ENCODE measurements around the gene MBOAT7.

The MBOAT7 gene

GRCh38 chr19:54151362-54152035, 37.9 kb downstream of the MBOAT7 start:
- no peak for TF ChIP-seq CTCF (IDR thresholded peaks at IDR 0.05; ENCODE audit: control extremely low read depth, extremely low read depth, low read depth, missing control alignments)
- ChIA-PET POLR2A (interaction anchor here (1.9 kb wide), 1 partner anchor 14 kb away, joined by 7 read pairs; the partner anchor contains the start of gene CNOT3), CTCF (interaction anchor here (3.0 kb wide), 1 partner anchor 17 kb away, joined by 9 read pairs; no protein-coding TSS in a partner anchor)
- no peak for DNase-seq (ENCODE audit: extremely low spot score)

GRCh38 chr19:54149021-54149812, 40.2 kb downstream of the MBOAT7 start:
- CTCF ChIA-PET = interaction anchor here (1.3 to 3.0 kb wide), 2 partner anchors 12 to 19 kb away, joined by 3 to 9 read pairs; no protein-coding TSS in a partner anchor
- no peak for TF ChIP-seq CTCF (IDR thresholded peaks at IDR 0.05; ENCODE audit: control extremely low read depth, extremely low read depth, low read depth, missing control alignments)
- POLR2A ChIA-PET = interaction anchor here (0.6 to 1.3 kb wide), 2 partner anchors 9 to 12 kb away, joined by 5 to 6 read pairs; no protein-coding TSS in a partner anchor
- DNase-seq (ENCODE audit: extremely low spot score) = no peak

GRCh38 chr19:54148158-54148557, 41.2 kb downstream of the MBOAT7 start:
- POLR2A ChIA-PET = interaction anchor here (1.3 kb wide), 1 partner anchor 11 kb away, joined by 5 read pairs; no protein-coding TSS in a partner anchor
- no peak for TF ChIP-seq CTCF (IDR thresholded peaks at IDR 0.05; ENCODE audit: control extremely low read depth, extremely low read depth, low read depth, missing control alignments)
- no peak for DNase-seq (ENCODE audit: extremely low spot score)
- CTCF ChIA-PET = no interaction called here

- CTCF ChIA-PET = no interaction called here
- no peak for DNase-seq (ENCODE audit: extremely low spot score)
- POLR2A ChIA-PET = interaction anchor here (1.3 kb wide), 1 partner anchor 11 kb away, joined by 5 read pairs; no protein-coding TSS in a partner anchor
- no peak for TF ChIP-seq CTCF (IDR thresholded peaks at IDR 0.05; ENCODE audit: control extremely low read depth, extremely low read depth, low read depth, missing control alignments)
Observed at GRCh38 chr19:54147676-54148075, 41.7 kb downstream of the MBOAT7 start.

GRCh38 chr19:54145541-54146158, 43.7 kb downstream of the MBOAT7 start:
- no peak for DNase-seq (ENCODE audit: extremely low spot score)
- ChIA-PET CTCF (no interaction called here), POLR2A (no interaction called here)
- TF ChIP-seq CTCF (IDR thresholded peaks at IDR 0.05; ENCODE audit: control extremely low read depth, extremely low read depth, low read depth, missing control alignments) = no peak

GRCh38 chr19:54142166-54142780, 47.1 kb downstream of the MBOAT7 start:
- TF ChIP-seq CTCF (IDR thresholded peaks at IDR 0.05; ENCODE audit: control extremely low read depth, extremely low read depth, low read depth, missing control alignments) = no peak
- ChIA-PET CTCF (no interaction called here), POLR2A (no interaction called here)
- DNase-seq (ENCODE audit: extremely low spot score) = no peak

All from GM10248 (cell line).